HG02759 (cell line): ENCODE measurements around the gene ASXL1.

Source experiments
- ATAC-seq: cut with Tn5 transposase; IDR thresholded peaks from one replicate; pipeline ENCODE4 v1.9.1; 2021; ENCODE audit warnings: mild to moderate bottlenecking, moderate library complexity; ENCODE audit not compliant: unreplicated experiment

ASXL1 gene

GRCh38 chr20:32451682-32452461, 93.7 kb downstream of the ASXL1 start:
- ATAC-seq = no peak

- ATAC-seq = no peak
Measured at GRCh38 chr20:32452776-32453466, 94.8 kb downstream of the ASXL1 start.

- ATAC-seq = no peak
Measured at GRCh38 chr20:32453467-32454163, 95.5 kb downstream of the ASXL1 start.

DNA sequence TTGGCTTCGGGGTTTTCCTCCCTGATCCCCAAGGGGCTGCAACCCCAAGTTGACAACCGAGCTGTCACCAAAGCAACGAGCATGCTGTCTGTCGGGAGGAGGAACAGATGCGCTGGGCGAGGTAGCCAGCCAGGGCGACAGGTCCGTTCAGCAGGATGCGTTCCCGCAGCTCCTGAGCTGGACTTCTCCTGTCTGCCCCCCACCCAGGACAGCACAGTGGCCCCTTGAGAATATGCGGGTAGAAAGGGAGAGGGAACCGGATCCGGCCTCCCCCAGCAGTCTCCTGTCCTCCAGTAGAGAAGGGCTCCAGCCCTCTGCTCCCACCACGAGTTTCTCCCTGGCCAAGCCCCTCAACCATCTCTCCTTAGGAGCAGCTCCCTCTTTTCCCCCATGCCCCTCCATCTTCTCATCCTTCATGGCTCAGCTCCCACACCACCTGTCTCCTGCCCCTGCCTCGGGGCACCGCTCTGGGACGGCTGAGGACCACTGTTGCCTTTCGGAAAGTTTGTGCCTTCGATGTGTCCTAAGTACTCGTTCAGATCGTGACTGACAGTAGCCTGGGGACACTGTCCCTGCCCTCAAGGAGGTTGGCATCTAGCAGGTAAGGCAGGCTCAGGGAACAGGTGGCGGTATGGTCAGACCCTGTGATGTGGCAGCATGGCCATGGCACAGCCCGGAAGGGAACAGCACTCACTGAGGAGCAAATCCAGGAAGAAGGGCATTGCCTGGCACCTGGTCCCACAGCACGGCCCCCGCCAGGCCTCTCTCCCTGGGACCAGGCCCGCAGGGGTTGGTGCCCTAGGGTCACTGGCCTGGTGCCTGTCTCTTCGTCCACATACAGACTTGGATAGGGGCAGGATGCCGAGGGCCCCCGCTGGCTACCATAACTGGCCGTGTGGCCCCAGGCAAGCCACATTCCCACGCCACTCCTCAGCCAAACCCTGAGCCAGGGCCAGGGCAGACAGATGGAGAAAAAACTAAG, 96.3 kb downstream of the ASXL1 start:
- ATAC-seq = no peak

GRCh38 chr20:32455171-32455900, 97.2 kb downstream of the ASXL1 start:
- no peak for ATAC-seq

- ATAC-seq = no peak
Measured at GRCh38 chr20:32455901-32456701, 98.0 kb downstream of the ASXL1 start.

- ATAC-seq = no peak
Measured at GRCh38 chr20:32456869-32457478, 98.8 kb downstream of the ASXL1 start.

GRCh38 chr20:32457479-32457986, 99.4 kb downstream of the ASXL1 start:
- ATAC-seq = no peak

GRCh38 chr20:32458061-32458836, 100.1 kb downstream of the ASXL1 start:
- ATAC-seq = no peak

DNA sequence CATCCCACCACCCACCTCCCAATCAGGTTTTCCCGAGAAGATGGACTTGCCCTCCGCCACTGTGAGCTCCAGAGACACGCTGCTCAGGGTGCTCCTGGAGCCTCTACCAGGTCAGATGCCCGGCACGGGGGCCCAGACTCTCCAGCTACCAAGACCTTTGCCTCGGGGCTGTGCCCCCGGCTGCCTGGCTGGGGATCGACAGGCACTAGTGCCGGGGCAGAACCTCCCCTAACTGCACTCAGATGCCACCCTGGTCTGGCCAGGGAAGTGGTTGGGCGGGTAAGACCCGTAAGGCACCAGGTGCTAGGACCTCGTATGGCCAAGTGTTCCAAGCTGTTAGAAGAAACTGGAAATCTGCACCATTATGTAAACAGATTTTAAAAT, 100.7 kb downstream of the ASXL1 start:
- no peak for ATAC-seq

GRCh38 chr20:32460231-32460630, 102.1 kb downstream of the ASXL1 start:
- no peak for ATAC-seq

- no peak for ATAC-seq
Measured at GRCh38 chr20:32460683-32461320, 102.7 kb downstream of the ASXL1 start.

GRCh38 chr20:32461836-32462600, 103.9 kb downstream of the ASXL1 start:
- ATAC-seq = no peak

- no peak for ATAC-seq
Measured at GRCh38 chr20:32462900-32463641, 104.9 kb downstream of the ASXL1 start.

DNA sequence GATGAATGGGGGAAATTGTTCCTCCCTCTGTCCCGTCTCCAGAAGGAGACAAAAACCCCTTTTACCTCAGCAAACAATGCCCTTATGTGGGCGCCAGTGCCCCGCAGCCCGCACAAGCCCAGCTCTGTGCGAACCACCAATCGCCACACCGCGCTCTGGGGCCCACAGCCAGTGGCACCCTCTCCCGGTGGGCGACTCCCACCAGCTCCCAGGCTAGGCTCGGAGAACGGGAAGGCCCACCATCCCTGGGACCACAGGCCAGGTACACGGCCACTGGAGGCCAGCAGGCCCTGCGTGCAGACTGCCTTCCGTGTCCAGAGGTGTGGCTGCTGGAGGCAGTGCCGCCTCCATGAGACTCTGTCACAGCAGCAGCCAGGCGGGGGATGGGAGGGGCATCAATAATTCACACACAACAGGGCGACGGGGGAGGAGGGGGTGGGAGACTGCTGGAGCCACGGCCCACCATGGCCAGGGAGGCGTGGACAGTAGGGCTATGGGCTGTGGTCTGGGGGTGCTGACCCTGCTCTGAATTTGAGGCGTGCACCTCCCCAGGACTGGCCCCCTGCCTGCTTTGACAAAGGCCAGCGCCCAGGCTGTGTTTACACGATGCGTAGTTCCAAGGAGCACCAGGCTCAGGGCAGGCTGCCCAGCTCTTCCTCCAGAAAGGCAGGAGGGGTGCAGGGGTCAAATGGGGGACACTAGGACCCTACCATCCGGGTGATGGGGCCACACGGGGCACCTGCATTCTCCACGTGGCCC, 105.7 kb downstream of the ASXL1 start:
- no peak for ATAC-seq
